HG03565 (cell line): Measurements from ENCODE around the gene DEPDC5.

ENCODE experiments used
- ATAC-seq: cut with Tn5 transposase; IDR thresholded peaks from one replicate; pipeline ENCODE4 v1.9.1; 2021; ENCODE audit warnings: mild to moderate bottlenecking, moderate library complexity; ENCODE audit not compliant: unreplicated experiment

Gene DEPDC5

GRCh38 chr22:31846161-31847115 lies 92.6 kb downstream of the DEPDC5 start:
- ATAC-seq, result no peak

- ATAC-seq, result no peak
Measured at GRCh38 chr22:31848411-31848810, 94.6 kb downstream of the DEPDC5 start.

GRCh38 chr22:31850135-31850534 lies 96.3 kb downstream of the DEPDC5 start:
- ATAC-seq, result no peak

GRCh38 chr22:31852691-31853421 lies 99.0 kb downstream of the DEPDC5 start:
- no peak for ATAC-seq

GRCh38 chr22:31853736-31854495 lies 100.1 kb downstream of the DEPDC5 start:
- no peak for ATAC-seq

GRCh38 chr22:31857247-31857646 lies 103.4 kb downstream of the DEPDC5 start:
- no peak for ATAC-seq

GRCh38 chr22:31861226-31861840 lies 107.5 kb downstream of the DEPDC5 start:
- ATAC-seq, result no peak

- ATAC-seq, result no peak
Measured at GRCh38 chr22:31866918-31867317, 113.1 kb downstream of the DEPDC5 start.

- no peak for ATAC-seq
Measured at GRCh38 chr22:31867386-31868153, 113.8 kb downstream of the DEPDC5 start.

GRCh38 chr22:31869739-31870138 lies 115.9 kb downstream of the DEPDC5 start:
- ATAC-seq, result no peak

GRCh38 chr22:31870890-31871289 lies 117.1 kb downstream of the DEPDC5 start:
- no peak for ATAC-seq

- no peak for ATAC-seq
Measured at GRCh38 chr22:31871480-31871879, 117.7 kb downstream of the DEPDC5 start.

GRCh38 chr22:31872209-31872608 lies 118.4 kb downstream of the DEPDC5 start:
- no peak for ATAC-seq

- ATAC-seq, result no peak
Measured at GRCh38 chr22:31874821-31875220, 121.0 kb downstream of the DEPDC5 start.

- no peak for ATAC-seq
Measured at GRCh38 chr22:31876156-31876920, 122.5 kb downstream of the DEPDC5 start.

GRCh38 chr22:31879585-31879984 lies 125.8 kb downstream of the DEPDC5 start:
- no peak for ATAC-seq

GRCh38 chr22:31881200-31881599 lies 127.4 kb downstream of the DEPDC5 start:
- no peak for ATAC-seq

- ATAC-seq, result no peak
Measured at GRCh38 chr22:31881865-31882264, 128.0 kb downstream of the DEPDC5 start.

- no peak for ATAC-seq
Measured at GRCh38 chr22:31882971-31883370, 129.2 kb downstream of the DEPDC5 start.
